NK-92 (cell line): ENCODE data around the gene SLC29A1.
A peak's percentile ranks its signal among the peaks of the same experiment; 100 is the strongest.
"Not testable (repeated sequence)": the region's sequence is repeated elsewhere in the genome, so short reads cannot be mapped to it uniquely, and the experiment has no call there.

Source experiments
- DNase-seq: peaks from one replicate; lab custom pipeline; 2025; ENCODE audit not compliant: unreplicated experiment; lab: John Stamatoyannopoulos, UW

SLC29A1 gene

GRCh38 chr6:44223319-44224028, at the start of gene SLC29A1:
Gene SLC29A1, plus strand, starts transcription at chr6:44223595. Its CDS starts 3,719 bp downstream, at chr6:44227314.
- peak; percentile 40 for DNase-seq

DNA sequence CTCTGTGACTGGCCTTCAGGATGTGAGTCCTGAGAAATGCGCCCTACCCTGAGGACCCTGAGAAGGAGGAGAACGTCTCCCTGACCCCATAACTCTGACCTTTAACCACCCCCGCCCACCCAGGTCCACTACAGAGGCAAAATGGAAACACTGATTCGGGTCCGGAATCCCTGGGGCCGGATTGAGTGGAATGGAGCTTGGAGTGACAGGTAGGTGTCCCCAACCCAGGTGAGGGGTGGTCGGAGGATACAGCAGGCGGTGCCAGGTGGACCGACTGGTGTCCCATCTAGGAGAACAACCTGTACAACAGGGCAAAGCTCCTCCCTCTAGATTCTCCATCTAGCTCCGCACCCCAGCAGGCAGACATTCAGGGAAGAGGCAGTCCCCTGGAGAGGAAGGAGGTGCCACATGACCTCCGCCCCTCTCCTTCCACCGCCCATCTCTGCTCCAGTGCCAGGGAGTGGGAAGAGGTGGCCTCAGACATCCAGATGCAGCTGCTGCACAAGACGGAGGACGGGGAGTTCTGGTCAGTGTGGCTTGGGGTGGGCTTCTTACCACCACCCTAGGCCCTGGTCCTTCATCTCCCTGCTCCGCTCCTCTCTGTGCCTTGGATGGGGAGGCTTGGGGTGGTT, 47.1 kb upstream of the SLC29A1 start:
- DNase-seq: no peak

DNA sequence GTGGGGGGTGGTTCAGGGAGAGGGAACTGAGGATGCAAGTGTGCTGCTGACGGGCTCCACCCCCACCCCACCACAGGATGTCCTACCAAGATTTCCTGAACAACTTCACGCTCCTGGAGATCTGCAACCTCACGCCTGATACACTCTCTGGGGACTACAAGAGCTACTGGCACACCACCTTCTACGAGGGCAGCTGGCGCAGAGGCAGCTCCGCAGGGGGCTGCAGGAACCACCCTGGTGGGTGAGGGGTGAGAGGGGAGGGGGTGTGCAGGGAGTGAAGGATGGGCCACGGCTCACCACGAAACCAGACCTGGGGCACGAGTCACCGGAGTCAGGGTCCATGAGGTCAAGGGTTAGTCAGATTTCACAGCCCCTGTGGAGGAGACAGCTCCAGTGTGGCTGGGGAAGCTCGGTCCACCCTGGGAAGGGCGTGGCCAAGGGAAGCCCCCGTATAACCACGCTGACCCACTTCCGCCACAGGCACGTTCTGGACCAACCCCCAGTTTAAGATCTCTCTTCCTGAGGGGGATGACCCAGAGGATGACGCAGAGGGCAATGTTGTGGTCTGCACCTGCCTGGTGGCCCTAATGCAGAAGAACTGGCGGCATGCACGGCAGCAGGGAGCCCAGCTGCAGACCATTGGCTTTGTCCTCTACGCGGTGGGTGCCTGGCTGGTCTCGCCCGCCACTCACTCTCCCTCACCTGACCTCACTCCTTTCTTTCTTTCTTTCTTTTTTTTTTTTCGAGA, 46.5 kb upstream of the SLC29A1 start:
- DNase-seq: no peak

DNA sequence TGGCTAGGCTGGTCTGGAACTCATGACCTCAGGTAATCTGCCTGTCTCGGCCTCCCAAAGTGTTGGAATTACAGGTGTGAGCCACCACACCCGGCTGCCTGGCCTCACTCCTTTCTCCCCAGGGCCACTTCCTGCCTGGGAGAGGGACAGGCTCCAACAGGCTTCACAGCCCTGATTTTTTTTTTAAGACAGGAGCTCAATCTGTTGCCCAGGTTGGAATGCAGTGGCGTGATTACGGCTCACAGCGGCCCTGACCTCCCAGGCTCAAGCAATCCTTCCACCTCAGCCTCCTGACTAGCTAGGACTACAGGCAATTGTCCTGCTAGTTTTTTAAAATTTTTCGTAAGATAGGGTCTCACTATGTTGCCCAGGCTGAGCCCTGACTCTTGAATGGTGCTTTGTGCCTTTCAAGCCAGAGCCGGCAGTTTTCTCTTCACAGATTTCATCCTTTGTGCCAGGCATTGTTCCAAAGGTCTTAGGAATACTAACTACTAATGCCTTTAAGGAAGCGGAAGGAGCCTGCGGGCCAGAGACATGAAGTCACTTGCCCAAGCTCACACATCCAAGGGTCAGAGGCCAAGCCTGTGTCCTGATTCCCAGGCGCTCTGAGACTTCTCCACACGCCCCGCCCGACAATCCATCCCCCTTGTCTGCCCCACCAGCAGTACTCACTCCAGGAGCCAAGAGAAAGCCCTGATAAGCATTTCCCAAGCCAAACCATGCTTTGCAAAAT, 45.5 kb upstream of the SLC29A1 start:
- no peak for DNase-seq

- no peak for DNase-seq
Observed at GRCh38 chr6:44178424-44179071, 44.8 kb upstream of the SLC29A1 start.

DNA sequence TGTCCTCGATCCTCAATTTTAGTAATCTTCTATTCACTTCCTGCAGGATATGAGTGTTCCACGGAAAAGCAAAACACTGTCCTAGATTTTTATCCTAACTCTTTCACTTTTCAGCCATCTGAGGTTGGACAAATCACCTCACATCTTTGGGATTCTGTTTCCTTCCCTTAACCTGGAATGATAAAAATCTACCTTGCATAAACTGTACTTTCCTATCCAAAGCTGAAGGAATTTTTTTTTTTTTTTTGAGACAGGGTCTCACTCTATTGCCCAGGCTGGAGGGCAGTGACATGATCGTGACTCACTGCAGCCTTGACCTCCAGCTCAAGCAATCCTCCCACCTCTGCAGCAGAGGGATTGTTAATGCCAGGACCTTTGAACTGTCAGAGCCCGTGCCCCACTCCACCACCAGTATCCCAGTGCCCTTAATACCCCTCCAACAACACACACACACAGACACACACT, 44.3 kb upstream of the SLC29A1 start:
- DNase-seq: no peak

DNA sequence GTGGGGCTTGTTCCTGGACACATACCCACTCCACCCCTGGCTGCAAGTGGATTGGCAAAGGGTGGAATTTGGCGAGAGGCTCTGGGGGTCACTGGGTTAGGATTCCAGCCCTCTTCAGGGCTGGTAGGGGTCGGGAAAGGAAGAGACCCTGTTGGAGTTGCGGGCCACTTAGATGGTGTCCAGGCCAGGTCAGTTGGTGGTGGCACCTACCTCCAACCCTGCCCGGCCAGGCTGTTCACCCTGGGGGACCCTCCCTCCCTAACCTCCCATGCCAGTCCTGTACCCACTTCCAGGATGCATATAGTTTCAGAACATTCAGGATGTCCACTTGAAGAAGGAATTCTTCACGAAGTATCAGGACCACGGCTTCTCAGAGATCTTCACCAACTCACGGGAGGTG, 43.7 kb upstream of the SLC29A1 start:
- DNase-seq: no peak

- no peak for DNase-seq
Observed at GRCh38 chr6:44180406-44180805, 43.0 kb upstream of the SLC29A1 start.

GRCh38 chr6:44180886-44181285, 42.5 kb upstream of the SLC29A1 start:
- no peak for DNase-seq

GRCh38 chr6:44181784-44182183, 41.6 kb upstream of the SLC29A1 start:
- DNase-seq: not testable (repeated sequence)

DNA sequence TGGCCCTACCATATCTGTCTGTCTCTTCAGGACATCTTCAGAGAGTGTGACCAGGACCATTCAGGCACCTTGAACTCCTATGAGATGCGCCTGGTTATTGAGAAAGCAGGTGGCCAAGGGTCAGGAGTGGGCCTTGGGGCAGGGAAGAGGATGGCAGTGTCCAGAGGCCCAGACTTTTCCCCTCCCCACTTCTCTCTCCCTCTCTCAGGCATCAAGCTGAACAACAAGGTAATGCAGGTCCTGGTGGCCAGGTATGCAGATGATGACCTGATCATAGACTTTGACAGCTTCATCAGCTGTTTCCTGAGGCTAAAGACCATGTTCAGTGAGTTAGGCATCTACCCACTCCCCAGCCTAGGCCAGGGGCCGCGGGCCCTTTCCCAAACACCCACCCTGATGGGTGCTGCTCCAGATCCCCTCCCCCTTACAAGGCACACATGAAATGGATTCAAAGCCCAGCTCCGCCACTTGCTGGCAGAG, 40.4 kb upstream of the SLC29A1 start:
- no peak for DNase-seq

DNA sequence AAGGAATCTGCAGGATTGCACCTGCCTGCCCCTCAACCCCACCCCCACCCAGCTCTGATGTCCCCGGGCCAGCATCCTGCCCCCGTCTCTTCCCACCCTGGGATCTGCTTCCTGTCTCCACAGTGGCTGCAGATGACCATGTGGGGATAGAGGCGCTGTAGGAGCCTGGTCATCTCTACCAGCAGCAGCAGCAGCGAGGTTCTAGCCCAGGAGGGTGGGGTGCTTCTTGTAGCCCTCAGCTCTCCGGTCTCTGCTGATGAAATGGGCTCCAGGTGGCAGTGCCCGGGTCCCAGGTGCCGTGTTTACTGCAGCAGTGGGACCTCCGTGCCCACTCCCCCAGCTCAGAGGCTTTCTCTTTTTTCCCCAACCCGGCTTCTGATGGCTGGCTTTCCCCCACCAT, 39.6 kb upstream of the SLC29A1 start:
- no peak for DNase-seq

GRCh38 chr6:44185356-44185755, 38.0 kb upstream of the SLC29A1 start:
- DNase-seq: not testable (repeated sequence)

DNA sequence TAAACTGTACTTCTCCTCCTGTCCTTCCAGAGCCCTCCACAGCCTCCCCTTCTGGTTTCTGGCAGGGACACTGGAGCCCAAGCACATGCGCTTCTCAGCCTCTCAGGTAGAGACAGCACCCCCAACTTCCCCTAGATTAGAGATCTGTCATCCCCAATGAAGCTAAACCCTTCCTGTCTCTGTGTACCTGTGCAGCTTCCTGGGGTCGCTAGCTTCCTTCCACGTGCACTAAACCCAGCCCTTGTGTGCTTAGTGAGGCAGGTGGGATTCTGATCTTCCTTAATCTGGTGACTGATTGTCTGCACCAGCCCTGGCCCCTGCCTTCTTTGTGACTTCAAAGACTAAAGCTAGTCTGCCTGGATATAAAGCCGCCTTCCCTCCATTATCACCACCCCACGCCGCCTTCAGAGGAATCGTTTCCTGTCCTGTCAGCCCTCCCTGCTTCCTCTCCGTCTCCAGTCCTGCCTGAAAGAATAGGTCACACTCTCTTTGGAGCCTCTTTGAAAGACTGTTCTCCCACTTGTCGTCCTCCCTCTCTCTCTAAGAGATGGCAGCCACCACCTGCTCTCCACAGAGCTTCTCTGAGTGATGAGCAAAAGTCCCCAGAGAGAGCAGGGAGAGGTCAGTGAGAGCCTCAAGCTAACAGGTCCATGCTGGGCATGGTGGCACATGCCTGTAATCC, 37.3 kb upstream of the SLC29A1 start:
- no peak for DNase-seq

GRCh38 chr6:44186635-44187025, 36.8 kb upstream of the SLC29A1 start:
- DNase-seq: no peak

DNA sequence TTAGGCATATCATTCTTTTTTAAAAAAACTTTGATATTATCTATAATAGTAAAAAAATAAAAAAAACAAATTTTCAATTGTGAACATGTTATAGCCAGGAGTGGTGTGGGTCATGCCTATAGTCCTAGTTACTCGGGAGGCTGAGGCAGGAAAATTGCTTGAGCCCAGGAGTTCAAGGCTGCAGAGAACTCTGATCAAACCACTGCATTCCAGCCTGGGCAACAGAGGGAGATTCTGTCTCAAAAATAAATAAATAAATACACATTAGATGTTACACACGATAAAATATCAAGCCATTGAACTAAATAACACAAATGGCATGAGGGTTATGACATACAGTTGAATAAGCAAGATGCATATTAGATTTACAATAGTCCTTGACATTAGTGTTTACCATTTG, 34.6 kb upstream of the SLC29A1 start:
- no peak for DNase-seq

- no peak for DNase-seq
Observed at GRCh38 chr6:44189257-44189656, 34.1 kb upstream of the SLC29A1 start.

- no peak for DNase-seq
Observed at GRCh38 chr6:44190715-44191114, 32.7 kb upstream of the SLC29A1 start.

DNA sequence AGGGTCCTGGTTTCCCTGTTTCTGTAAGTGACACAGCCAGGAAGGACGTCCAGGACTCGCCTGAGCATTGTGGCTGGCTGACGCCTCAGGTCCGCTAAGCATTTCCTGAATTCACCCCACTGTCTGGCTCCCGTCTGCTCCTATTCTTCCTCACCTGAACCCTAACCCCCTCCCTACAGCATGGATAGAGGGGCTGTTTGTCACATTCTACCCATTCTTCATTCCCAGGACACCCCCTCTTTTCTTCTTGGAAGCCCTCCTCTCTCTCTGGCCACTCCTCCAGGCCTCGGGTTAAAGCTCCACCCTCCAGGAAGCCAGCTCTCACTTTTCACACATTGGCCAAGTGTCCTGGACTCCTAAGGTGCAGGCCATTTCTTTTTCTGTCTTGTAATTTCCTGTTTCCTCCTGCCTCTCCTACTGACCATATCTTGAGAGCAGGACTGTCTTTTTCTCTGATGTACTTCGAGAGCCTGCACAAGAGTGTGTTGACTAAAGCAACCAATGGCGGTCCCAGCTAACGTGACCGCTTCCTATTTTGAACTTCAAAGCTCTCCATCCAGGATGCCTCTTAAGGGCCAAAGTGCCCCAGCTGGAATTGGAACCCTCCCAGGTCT, 30.9 kb upstream of the SLC29A1 start:
- DNase-seq: no peak
